HG03025 (cell line): Measurements from ENCODE around the gene LRRC52.

Experiments used
- ATAC-seq: cut with Tn5 transposase; IDR thresholded peaks from one replicate; pipeline ENCODE4 v1.9.1; 2021; ENCODE audit warnings: mild to moderate bottlenecking, moderate library complexity; ENCODE audit not compliant: unreplicated experiment, low FRiP score

LRRC52 gene

DNA sequence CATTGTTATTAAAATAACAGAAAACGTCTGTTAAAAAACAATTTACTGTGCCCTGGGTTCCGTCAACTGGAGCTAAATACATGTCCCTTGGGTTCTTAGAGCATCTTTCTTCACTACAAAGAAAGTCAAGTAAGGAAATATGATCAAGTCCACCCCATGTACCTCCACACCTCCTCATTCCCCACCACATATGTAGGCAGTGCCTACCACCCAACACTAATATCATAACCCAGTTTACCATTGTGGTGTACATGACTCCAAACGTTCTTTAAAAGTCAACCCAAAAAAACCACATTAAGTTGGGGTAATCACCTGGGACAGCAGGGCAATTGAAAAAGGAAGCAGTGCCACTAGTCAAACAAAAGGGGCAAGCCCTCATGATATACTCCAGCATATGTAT lies 7.8 kb upstream of the LRRC52 start:
- no peak for ATAC-seq

DNA sequence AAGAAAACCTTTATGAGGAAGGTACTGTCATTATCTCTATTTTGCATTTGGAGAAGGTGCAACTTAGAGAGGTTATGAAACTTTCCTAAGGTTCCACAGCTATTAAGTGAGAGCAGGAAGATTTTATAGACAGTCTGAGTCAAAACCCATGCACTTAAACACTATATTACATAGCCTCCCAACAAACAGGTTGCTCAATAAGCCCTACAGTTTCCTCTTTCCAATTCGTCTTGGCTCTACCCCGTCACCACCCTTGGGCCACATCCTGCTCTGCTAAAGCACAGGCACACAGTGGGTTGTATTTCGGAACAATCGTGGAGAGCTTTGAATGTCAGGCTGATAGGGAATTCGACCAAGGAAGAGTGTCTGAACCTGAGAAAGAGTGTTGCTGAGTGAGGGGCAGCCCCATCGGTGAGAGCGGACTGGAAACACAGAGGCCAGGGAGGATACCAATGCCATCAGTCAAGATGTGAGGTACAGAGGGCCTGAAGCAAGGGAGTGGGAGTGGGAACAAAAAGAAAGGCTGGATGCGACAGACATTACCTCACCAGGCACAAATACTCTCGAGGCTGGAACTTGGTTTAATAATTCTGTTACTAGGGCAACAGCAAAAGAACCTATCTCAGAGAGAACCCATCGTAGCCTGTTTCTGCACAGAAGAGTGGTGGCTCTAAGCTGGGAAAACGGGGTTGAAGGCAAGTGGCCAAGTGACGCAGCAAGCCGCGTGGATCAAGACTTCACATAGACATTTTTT lies 6.3 kb upstream of the LRRC52 start:
- no peak for ATAC-seq

DNA sequence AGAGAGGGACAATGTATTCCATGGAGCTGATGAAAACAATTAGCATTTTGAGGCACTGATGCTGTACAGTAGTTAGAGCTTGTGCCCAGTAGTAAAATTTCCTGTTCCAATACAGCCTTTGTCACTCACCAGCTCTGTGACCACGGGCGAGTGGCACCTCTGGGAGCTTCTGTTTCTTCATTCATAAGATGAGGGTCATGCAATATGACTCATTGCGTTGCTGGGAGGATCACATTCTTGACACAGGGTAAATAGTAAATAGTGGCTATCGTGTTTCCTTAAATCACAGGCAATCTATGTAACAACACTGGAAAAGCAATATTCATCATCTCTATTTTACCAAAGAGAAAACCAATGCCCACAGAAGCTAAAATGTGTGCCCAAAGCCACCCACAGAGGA lies 4.5 kb upstream of the LRRC52 start:
- ATAC-seq = no peak

DNA sequence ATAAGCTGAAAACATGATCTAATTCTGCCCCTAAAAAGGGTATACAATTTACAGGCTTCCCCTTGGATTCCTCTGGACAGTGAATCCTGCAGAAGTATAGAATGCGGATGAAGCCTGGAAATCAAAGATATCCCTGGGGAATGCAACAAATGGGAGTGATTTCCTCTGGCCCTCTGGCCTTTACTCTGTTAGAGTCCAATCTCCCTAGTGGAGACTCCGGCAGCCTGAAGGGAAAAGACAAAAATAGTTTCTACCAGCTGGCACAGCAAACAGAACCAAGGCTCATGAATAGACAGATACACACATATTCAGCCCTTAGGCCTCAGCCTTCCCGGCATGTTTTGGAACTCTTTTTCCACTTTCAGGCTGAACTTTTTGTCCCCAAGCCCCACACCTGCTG lies 3.9 kb upstream of the LRRC52 start:
- no peak for ATAC-seq

DNA sequence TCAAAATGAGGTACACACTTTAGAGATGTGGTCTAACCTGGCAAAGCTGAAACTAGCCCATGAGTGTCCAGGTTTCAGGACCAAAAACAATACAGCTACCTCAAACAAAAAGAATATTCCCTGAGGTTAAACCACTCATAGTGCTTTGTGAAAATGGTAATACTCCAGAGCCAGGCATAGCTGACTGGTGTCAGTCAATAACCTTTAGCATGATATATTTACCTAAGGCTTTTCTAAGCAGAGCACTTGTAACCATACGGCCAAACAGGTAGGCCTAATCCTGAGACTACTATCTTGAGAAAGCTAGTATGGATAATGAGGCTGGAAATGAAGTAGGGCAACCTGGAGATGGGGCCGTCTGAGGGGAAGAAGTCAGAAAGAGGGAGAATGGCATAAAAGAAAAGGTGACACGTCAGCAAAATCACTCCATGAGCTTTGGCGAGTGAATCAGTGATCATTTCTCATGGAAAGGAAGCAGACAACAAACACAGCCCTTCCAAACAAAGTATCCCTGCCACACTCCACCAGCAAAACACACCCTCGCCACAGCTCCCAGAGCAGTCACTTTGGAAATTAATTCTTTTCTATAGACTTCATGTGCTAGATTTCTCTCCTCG lies 1.7 kb upstream of the LRRC52 start:
- no peak for ATAC-seq

DNA sequence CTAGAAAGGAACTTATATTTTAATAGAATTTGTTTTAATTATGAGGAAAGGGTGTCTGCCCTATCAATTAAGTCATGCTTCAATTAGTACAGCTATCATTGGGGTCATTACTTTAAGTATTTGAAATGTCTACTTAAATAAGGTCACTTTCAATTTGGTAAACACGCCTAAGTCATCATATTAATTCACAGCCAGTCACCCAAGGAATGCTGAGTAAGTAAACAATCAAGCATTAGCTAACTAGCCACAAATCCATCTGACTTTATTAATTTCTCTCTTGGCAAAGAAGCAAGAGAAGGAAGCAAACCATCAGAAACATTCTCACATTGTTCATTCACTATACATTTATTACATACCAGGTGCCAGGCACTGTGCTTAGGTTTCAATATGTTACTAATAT lies 1.2 kb upstream of the LRRC52 start:
- ATAC-seq = no peak

DNA sequence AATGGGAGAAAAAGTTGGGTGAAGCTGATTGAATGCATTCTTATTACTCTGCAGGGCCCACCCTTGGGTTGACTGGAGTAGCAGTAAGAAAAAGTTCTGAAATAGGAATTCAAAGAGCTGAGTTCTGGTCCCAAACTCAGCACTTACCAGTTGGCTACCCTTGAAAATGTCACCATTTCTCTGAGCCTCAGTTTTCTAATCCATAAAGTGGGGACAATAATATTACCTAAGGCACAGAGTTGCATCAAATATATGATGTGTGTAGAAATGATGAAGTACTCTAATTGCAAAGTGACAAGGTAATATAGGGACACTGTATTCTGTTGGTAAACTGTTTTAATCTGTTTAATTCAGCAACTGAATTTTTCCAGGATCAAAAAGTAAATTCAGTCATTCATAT lies 1.2 kb downstream of the LRRC52 start:
- no peak for ATAC-seq

DNA sequence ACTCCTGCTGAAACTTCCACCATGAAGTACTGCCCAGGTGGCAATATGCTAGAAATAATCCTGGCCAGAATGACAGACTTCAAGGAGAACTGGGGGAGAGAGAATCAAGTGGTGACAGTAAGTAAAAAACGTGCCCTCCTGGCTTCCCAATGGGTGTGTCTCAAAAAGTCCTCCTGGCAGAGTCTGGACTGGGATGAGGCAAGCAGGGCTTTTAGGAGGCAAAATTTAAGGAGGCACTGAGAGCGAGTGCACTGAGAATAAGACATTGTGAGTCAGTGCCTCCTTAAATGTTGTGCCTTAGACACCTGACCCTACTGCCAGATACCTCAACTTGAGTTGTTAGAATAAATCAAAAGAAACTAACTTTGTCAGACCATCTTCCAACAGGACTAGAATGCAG lies 2.2 kb downstream of the LRRC52 start:
- ATAC-seq = no peak

DNA sequence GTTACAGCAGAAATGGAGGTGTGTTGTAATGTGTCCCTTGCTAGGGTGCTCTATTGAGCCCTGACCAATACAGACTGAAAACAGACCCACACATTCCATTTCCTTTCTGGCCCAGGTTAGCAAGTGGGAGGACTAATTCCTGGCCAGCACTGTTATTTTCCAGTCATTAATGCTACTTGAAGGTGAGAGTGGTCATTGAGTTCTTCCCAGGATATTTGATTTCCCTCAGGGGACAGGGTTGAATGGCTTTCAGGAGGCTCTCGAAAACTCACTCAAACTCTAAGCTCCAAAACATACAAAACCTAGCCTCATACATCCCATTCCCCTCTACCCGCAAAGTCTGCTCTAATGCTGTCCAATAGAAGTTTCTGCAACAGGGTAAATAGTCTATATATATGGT lies 6.2 kb downstream of the LRRC52 start:
- ATAC-seq = no peak

DNA sequence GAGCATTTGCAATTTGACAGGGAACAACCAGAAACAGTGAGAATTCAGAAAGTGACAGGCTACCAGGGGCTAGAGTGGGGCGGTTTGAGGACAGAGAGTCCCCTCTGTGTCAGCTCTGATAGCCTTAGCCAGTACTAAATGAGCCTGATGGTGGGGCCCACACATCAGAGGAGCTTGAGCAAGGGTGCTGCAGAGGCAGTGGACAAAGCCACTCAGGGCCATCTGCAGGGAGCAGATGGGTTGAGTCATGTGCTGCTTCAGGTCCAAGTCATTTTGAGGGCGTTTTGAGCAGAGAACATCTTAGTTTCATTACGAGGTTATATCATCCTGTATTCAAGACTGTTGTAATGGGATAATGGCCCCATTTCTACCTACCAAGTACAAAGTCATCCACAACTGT lies 7.7 kb downstream of the LRRC52 start:
- no peak for ATAC-seq

DNA sequence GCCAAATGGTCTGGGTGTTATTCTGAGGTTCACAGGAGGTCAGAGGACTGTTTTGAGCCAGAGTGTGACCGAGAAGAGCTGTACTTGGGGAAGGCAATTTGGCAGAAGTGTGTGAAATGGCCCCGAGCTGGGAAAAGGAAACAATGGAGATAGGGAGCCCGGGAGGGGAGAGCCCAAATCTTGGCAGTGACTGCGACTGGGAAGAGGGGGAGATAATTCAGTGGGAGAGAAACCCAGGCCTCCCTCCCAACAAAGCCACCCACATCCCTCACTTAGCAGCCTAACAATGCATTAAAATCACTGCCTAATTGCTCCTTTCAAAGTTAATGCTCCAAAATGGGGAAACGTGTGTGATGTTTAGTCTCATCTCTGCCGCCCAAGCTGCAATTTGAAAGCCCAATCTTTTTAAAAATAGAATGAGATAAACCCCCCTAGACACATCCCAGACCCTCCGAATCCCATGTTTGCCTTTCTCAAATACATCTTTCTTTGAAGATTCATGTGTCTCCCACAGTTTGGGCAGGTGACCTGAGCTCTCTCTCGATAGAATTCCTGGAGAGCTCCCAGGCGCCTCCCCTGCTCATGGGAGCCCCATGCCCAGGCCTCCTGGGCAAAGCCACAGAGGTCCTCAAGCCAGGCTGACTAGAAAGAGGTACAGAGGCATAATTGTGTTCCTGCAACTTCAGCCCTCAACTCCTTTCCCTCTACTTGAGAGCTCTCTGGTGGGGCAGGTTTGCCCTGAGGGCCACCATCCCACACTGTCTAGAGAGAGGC lies 17.3 kb downstream of the LRRC52 start:
- no peak for ATAC-seq

DNA sequence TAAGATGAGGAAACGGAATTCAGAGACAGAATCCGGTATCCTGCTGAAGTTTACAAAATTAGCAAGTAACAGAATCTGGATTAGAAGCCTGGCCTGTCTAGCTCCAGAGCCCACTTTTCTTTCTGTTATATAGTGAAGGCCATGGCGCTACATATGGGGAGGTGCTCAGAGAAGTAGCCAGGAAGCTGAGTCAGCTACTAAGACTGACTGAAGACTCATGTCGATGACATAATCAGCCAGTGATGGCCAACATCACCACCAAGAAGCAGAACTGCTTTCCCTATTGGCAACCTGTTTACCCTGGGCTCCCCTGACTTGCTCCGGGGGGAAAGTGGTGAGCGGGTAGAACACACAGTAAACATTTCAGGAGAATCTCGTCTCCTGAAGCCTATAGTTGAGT lies 18.8 kb downstream of the LRRC52 start:
- no peak for ATAC-seq

DNA sequence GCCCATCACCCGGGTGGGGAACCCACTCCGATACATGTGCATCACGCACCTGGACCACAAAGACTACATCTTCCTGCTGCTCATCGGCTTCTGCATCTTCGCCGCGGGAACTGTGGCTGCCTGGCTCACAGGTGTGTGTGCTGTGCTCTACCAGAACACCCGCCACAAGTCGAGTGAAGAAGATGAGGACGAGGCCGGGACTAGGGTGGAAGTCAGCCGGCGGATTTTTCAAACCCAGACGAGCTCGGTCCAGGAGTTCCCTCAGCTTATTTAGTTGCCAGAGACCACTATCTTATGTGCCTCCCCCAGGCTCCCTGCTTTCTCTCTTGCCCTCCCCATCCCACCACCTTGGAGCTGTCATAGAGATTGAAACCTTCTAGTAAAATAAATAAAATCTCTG lies 19.8 kb downstream of the LRRC52 start:
- ATAC-seq = no peak

DNA sequence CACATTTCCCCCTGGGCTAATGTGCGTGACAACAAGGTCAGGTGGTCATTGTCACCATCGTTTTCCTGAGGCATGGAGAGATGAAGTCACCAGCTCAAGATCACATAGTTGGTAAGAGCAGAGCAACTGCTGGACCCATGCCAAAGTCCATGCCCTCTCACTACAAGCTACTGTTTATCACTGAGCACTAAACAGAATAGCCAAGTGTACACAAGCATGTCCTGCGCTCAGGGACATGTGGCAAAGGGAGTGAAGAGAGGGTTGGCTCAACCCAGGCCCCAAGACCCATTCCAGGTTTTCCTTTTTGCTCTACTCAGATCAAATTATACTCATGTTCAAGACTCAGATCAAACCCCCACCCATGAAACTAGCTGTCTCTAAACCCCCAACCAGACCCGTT lies 20.8 kb downstream of the LRRC52 start:
- no peak for ATAC-seq

DNA sequence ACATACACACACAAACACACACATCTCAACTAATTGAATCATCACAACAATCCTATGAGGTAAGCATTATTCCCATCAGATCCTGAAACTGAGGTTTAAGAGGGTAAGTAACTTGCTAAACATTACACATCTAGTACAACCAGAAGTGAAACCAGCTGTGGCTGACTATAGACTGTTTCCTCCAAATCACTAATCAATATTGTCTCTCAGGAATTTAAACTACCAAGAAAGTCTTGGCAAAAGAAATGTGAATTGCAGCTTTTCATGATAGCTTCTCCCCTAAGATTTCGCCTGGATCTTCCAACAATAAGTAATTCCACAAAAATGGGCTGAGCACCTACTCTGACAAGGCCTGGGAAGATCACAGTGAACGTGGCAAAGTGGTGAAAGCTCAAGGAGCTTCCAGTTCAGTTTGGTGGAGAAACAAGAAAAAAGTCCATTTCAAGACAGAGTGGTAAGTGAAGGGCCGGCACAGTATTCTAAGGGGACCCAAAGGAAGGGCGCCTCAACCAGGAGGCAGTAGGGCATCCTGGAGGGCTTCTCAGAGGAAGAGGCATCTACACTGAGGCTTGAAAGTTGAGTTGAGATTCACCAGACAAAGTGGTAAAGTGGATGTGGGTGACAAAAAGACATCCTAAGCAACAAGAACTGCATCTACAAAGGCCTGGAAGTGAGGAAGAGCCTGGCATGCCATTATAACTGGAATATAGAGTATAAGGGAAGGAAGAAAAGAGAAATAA lies 22.1 kb downstream of the LRRC52 start:
- ATAC-seq = no peak

DNA sequence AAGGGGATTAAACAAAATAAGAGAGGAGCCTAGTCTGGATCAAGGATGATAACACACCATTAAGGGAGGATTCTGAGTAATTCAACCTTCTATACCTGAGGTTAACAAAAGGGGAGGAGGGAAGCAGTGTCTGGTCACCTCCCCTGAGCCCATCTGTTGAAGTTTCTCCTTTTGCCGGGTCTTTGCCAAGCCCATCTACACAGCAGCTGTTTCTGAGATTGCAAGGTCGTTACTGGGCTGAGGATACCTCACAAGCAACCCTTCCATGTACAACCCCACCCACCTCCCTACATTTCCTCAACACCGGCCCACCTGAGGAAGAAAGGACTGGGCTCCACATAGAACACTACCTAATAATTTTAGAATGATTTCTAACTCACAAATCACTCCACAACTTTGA lies 26.3 kb downstream of the LRRC52 start:
- no peak for ATAC-seq

DNA sequence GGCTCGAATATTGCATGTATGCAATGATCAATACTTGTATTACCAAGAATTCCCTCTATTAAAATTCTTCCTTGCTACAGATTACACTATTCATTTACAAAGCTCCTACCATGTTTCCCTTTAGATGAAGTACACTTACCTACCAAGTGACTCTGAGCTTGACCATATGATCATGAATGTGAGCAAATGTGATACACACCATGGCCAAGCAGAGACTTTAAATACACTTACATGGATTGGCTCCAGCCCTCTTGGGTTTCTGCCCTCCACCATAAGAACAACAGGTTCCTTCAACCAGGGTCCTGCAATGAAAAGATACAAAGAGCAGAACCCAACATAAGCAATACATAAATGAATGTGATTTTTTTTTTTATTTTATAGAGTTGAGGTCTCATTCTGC lies 30.0 kb downstream of the LRRC52 start:
- no peak for ATAC-seq

DNA sequence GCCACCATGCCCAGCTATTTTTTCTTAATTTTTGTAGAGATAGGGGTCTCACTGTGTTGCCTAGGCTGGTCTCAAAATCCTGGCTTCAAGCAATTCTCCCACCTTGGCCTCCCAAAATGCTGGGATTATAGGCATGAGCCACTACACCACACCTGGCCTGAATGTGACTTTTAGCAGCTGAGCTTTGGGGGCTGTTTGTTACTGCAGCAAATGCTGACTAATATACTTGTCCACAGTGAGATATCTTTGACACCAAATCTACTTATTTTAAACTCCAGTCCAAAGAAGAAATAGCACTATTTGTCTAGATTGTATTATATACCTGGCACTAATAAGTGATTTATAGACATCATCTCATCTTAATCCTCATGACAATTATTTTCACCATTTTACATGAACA lies 30.5 kb downstream of the LRRC52 start:
- no peak for ATAC-seq

DNA sequence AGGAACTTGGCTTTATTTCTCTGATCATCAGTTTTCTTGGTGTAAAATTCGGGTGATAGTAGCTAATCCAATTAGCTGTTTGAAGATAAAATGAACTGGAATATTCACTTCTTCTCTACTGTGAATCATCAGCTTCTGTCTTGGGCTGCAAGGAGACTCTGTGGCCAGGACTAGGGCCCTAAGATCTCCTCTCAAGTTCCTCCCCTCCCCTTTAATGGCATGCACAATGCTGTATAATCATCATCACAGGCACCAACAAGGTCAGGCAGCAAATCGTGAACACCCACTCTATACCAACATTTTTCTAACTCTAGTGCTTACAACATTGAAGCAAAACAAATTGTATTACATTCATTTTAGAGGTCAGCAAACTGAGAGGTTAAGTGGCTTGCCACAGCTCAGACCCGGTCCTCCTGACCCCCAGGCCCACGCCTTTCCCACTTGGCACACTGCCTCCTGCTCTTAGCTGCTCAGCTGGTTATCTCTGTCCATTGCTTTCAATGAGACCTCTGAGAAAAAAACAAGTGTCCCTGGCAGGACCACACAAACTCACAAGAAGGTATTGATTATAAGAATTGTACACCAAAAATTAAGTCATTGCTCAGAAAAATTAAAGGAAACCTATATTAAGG lies 31.8 kb downstream of the LRRC52 start:
- no peak for ATAC-seq

DNA sequence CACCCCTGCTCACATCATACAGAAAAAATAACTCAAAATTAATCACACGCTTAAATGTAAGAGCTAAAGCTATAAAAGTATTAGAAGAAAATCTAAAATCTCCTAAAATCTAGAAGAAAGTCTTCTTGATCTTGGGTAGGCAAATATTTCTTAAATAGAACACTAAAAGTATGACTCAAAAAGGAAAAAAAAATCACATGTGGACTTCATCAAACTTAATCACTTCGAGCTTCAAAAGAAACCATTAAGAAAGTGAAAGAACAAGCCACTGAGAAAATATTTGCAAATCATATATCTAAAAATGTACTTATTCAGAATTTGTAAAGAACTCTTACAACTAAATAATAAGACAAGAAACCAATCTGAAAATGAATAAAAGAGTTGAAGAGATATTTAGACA lies 32.7 kb downstream of the LRRC52 start:
- no peak for ATAC-seq

DNA sequence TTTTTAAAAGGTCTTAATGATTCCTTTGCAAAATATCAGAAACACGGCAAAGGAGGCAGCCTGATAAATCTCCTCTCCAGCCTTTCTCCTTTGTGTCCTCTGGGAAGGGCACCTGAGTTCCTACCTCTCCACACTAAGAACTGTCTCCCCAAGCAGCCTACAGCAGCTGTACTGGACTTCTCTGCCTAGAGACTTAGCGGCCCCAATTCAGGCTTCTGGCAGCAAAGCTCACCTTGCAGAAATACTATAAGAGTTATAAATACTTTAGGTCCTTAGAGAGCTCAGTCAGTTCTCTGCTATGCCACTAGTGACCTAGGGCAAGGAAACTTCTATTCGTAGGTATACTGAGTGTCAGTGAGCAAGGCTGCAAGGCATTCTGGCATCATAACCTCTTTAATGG lies 33.9 kb downstream of the LRRC52 start:
- ATAC-seq = no peak
